Heart left ventricle (tissue), 13 donors: ENCODE data around the gene SSBP4.
"Not testable (repeated sequence)": the region's sequence is repeated elsewhere in the genome, so short reads cannot be mapped to it uniquely, and the experiment has no call there.

Source experiments
- CTCF ChIP-seq, 12 donors: fragments of 200-600 bp; sonication (generic) in 4 of 12; IDR thresholded peaks; one replicate each; pipeline versions ENCODE4 v1.5.0 to v1.8.0; 2018 to 2022; ENCODE audit warnings: antibody characterized with exemption in 12 of 12, mild to moderate bottlenecking in 5 of 12
- POLR2A ChIP-seq, 2 donors: fragments of 450-650 bp; IDR thresholded peaks; one replicate each; pipeline ENCODE4 v1.6.1; 2017; ENCODE audit warnings: antibody characterized with exemption in 2 of 2, mild to moderate bottlenecking in 2 of 2, moderate library complexity in 2 of 2
- donor health status: ischemic (EF 13 %, LVEDD 7.1; RV severe dilation, severe dysfunction).
- donor health status: DM: no; HTN: yes; CAD: no.
- donor health status: DM: no; HTN: no; CAD: no.
- donor health status: ischemic (EF 25% LVEDD 6.9; RV normal size, moderate dysfunction).
- donor health status: ischemic (EF 25% LVEDD 5.7; RV mildly dilated, moderate dysfunction).
- donor health status: ischemic (EF 35%, LVEDD 5.7; RV mildly dilated, moderate dysfunction).
- donor health status: nonischemic (EF 11% LVEDD 7.7; RV severe dilation, severe dysfunction).
- donor health status: DM: yes; HTN: yes; CAD: no.
- donor health status: PGD.
- donor health status: ischemic (EF 29% LVEDD 5.4; RV normal size, mild dysfunction).
- donor health status: nonischemic (EF 23%, LVEDD 6.1; RV moderate dilation, normal function).

- TF ChIP-seq POLR2A, CTCF (IDR thresholded peaks at IDR 0.05): not testable (repeated sequence)
Observed at GRCh38 chr19:18383622-18384021, 35.6 kb upstream of the SSBP4 start.
